Superior temporal gyrus (tissue), 1 donor: ENCODE results near the gene INPP5J.
A peak's percentile ranks its signal among the peaks of the same experiment; 100 is the strongest.

Experiments
- DNase-seq: peaks from one replicate; pipeline ENCODE4 v3.0.0-alpha.2; 2016; ENCODE audit errors: extremely low spot score

The INPP5J gene

DNA sequence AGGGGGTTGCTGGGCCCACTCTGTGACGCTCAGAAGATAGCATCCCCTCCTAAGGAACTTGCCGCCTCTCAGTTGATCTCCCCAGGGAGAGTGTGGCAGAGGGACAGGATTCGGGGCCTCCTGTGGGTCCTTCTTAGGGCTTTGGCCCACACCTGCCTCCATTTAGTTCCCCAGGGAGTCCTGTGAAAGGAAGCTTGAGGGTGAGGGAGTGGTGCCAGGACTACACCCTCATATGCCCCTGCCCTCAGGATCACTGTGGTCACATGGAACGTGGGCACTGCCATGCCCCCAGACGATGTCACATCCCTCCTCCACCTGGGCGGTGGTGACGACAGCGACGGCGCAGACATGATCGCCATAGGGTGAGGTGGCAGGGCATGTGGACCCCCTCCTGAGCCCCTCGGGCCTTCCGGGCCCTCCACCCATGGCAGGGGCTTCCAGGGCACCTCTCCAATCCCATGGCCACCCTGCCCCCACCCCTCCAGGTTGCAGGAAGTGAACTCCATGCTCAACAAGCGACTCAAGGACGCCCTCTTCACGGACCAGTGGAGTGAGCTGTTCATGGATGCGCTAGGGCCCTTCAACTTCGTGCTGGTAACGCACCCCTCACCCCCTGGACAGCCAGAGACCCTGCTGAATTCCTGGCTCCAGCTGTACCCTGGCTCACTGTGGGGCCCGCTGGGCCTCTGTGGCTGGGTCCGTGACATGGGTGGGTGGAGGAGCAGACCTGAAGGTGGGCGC is 3.5 kb downstream of the INPP5J start:
- no peak for DNase-seq

DNA sequence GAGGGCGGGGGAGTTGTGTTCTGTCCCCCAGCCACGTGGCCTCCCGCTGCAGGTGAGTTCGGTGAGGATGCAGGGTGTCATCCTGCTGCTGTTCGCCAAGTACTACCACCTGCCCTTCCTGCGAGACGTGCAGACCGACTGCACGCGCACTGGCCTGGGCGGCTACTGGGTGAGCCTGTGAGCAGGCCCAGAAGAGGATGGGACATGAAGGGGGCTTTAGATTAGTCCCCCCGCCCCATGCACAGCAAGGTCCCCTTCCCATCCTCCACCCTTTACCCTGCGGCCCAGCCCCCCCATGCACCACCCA is 4.1 kb downstream of the INPP5J start:
- DNase-seq: no peak

DNA sequence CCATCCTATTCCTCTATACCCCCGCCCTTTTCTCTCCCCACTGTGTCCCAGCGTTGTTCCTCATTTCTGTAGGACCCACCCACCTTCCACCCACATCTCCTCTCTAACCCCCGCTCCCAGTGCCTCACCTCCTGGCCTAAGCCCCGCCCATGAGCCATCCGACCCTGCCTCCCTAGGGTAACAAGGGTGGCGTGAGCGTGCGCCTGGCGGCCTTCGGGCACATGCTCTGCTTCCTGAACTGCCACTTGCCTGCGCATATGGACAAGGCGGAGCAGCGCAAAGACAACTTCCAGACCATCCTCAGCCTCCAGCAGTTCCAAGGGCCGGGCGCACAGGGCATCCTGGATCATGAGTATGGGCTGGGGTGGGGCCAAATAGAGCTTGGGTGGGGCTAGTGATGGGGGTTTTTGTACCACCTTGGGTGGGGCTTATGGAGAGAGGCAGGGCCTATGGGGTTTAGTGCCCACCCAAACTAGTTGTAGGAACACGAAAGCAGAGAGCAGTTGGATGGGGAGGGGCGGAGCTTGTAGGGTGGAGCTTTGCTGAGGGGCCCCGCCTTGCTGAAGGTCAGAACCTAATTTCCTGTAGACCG is 4.5 kb downstream of the INPP5J start:
- DNase-seq: no peak

DNA sequence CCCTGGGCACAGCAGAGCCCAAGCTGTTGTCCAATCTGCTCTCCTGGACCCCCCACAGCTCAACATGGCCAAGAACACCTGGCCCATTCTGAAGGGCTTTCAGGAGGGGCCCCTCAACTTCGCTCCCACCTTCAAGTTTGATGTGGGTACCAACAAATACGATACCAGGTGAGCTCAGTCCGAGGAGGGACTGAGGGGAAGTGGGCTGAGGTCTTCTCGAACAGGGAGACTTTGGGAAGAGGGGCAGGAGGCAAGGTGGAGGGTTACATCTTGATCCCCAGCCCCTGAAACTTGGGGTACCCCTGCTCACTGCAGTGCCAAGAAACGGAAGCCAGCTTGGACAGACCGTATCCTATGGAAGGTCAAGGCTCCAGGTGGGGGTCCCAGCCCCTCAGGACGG is 5.4 kb downstream of the INPP5J start:
- DNase-seq: no peak

DNA sequence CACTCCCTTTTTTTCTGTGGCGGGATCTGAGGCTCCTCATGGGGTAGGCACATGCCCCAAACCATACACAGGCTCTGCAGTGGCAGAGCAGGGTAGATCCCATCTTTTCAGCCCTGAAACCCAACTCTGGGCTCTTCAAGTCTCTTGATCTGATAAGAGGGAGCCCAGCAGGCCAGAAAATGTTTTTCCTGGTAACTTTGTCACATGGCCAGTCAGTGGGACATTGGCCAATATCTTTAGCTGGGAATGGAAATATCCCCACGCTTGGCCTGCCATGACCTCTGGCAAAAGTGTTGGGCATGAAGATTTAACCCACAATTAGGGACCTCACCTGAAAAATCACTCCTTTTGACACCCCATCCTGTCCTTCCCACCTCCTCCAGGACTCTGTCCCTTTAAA is 8.1 kb downstream of the INPP5J start:
- no peak for DNase-seq

DNA sequence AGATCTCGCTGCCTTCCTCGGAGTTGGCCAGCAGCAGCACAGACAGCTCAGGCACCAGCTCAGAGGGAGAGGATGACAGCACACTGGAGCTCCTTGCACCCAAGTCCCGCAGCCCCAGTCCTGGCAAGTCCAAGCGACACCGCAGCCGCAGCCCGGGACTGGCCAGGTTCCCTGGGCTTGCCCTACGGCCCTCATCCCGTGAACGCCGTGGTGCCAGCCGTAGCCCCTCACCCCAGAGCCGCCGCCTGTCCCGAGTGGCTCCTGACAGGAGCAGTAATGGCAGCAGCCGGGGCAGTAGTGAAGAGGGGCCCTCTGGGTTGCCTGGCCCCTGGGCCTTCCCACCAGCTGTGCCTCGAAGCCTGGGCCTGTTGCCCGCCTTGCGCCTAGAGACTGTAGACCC is 11.1 kb downstream of the INPP5J start:
- DNase-seq: no peak

DNA sequence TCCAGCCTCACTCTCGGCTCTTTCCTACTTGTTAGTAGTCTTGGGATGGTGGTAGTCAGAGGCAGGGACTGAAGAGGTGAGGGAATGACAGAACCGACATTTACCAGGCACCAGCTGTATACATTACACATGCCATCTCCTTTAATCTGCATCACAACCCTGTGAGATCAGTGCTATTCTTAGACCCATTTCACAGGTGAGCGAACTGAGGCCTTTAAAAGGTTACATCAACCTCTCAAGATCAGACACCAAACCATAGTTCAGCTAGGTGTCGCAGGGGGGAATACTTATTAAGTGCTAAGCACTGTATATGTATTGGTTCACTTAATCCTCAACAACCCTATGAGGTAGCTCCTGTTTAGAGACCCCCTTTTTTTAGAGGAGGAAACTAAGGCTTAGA is 11.9 kb downstream of the INPP5J start:
- DNase-seq: no peak

DNA sequence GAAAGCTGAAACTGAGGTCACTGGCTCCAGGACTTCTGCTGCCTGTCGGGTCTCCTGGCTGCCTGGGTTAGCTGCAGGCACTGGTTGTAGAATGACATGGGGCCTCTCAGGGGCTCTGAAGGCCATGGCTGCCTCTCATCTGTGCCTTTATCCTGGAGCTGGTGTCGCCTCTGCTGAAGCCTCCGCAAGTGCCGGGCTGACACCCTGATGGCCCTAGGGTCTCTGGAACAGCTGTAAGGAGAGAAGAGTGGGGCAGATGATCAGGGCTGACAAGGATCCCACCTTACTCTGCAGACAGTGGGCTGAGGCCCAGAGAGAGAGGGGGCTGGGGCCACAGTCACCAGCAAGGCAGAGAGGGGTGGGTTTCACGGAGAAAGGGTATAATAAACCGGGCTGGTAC is 12.9 kb downstream of the INPP5J start:
- DNase-seq: no peak

DNA sequence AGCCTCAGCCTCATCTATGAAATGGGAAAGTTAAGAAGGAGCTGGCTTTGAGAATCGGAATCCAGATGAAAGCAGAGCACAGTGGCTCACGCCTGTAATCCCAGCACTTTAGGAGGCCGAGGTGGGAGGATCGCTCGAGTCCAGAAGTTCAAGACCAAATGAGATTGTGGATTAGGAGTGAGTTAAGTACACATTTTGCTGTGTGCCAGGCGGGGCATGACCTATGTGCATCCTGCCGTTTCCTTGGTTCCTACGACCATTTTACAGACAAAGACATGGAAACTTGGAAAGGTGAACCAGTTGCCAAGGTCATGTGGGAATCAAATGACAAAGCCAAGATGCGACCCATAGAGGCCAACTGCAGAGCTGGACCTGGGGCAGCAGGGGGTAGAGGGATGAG is 13.4 kb downstream of the INPP5J start:
- DNase-seq: no peak

DNA sequence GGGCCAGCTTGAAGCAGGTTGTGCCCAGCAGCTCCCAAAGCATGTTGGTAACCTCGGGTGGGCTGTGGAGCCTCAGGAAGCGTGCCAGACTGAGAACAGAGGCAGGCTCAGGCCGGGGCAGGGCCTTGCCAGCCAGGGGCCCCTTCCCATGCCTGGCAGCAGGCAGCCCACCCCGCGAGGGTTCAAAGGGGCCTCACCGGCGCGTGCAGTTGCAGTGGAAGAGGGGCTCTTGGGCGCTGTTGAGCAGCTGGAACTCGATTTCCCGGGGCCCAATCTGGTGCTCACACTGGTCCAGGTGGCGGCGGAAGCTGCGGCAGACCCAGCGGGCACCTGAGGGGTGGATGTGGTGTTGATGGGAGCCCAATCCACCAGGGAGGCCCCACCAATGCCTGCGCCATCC is 13.9 kb downstream of the INPP5J start:
- DNase-seq: no peak

DNA sequence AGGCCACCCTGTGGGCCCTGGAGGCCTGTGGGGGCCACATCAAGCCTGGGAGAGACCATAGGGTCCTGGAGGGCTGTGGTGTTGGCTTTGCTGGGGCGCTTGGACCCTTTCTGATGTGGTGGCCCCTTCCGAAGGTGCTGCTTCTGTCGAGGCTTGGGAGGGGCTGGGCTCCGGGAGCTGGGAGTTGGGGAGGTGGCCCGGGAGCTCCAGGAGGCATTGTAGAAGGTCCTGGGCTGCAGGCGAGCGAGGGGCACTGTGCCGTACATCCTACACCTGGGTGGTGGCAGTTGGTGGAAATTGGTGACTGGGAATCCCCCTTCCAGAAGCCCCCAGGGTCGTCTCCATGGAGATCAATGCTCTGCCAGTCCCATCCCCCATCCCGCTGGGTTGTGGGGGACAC is 15.0 kb downstream of the INPP5J start:
- DNase-seq: no peak

DNA sequence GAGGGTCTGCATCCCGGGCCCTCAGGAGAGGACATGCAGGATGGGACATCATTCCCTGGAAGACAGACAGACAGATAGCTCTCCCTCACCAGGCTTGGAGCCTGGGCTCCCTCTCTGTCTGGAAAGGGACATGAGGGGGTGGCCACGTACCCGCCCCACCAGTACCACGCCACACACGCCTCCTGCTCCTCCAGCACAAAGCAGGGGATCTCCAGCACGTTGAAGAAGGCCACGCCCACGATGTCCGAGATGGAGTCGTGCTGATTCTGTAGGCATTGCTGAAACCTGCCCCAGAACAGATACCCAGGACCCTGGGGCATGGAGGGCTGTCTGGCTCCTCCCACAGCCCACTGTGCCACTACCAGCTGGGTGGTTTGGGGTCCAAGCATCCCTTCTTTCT is 15.4 kb downstream of the INPP5J start:
- DNase-seq: no peak

DNA sequence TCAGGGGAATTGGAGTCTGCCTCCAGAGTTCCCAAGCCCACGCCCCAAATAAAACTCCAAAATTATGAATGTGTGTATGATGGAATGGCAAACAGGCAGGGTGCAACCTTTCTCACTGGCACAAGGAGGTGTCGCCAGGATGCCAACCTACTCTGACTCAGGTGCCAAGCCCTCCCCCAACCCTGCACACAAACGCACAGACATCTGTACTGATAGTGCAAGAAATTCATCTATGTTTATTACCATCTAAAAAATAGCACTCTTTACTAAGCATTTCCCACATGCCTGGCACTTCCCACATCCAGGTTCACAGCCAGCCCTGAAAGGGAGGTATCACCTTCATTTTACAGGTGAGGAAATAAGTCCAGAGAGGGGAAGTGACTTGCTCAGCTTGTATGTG is 16.3 kb downstream of the INPP5J start:
- DNase-seq: no peak

DNA sequence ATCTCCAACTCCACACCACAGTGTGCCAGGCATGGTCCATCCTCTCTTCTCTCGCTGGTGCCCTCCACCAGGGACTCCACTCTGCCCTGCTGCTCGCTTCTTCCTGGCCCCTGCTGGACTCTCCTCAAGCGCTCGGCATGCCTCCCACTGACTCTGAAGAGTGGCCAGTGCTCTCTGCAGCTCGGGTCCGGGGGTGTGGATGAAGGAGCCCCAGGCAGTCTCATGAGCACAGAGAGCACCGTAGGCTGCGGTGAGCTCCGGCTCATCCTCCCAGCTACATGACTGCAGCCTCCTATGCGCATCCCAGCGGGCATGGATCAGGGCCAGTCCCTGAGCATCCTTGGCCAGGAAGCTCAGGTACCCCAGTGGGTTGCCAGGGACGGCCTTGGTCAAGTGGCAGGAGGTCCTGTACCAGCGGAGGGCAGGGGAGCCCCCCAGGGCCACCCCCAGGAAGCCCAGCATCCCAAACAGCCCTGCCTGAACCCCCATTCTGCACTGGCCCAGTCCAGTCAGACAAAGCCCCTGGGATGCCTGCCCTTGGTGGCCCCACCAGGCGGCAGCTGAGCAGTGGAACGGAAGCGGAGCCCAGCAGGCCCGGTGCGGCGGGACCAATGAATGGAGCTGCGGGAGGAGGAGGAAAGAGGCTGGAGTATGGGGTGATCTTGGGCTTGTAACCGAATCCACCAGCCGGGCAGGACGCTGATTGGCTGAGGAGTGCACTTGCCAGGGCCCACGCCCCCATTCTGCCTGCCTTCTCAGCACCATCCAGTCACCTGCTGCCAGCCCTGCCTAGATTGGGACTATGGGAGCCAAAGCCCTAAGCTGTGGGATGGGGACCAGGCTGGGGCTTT is 17.3 kb downstream of the INPP5J start, which contains the start of gene PLA2G3:
PLA2G3 (minus strand) TSS at position 643 of the 851 bp plus-strand sequence; CDS start at position 489, 154 bp downstream.
- no peak for DNase-seq

DNA sequence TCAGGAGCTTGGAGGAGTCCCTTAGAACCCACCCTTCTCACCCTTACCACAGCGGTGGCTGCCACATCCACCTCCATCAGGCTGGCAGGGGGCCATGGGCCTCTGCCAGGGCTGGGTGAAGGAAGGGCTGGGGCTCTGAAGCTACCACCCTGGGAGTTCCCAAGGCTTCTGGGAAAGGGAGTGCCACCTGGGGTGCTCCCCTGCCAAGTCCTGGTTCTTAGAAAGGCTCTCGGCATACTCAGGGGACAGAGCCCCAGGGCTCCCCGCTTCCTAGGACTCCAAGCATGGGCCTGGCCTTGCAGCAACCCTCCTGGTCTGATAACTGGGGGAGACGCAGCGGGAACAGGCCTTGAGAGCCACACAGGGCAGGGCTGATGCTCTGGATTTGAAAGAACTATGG is 18.0 kb downstream of the INPP5J start:
- no peak for DNase-seq

DNA sequence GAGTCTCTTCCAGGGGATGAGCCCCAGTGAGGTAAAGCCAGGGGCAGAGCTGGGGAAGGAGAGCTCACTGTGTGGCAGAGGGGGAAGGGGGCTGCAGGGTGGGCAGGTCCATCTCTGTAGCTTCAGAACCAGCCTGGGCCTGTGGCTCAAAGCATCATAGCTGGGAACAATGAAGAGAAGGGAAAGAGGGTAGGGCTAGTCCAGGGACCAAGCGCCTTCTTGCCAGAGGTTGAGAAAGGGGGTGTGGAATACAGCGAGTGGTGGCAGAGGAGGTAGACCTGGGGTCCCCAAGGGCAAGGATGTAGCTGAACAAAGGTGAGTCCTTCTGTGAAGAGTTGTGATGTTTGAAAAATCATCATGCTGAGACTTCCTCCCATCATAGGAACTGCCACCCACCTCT is 18.8 kb downstream of the INPP5J start:
- DNase-seq: no peak

DNA sequence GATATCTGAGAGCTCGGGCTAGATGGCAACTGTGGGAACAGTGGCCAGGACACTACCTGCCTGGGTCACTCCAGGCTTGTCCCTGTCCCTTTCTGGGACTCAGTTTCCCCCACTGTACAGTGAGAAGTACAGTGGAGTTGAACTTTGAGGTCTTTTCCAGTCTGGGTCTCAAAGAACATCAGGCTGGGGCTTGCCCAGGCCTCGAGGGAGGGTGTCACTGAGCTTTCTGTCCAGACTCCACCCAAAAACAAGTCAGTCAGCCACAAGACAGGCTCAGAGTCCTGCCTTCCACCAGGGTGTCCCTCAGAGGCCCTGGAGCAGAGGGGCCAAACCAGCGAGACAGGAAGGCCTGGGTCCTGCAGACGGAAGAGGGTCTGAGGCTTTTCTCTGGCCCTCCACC is 19.5 kb downstream of the INPP5J start:
- DNase-seq: no peak

DNA sequence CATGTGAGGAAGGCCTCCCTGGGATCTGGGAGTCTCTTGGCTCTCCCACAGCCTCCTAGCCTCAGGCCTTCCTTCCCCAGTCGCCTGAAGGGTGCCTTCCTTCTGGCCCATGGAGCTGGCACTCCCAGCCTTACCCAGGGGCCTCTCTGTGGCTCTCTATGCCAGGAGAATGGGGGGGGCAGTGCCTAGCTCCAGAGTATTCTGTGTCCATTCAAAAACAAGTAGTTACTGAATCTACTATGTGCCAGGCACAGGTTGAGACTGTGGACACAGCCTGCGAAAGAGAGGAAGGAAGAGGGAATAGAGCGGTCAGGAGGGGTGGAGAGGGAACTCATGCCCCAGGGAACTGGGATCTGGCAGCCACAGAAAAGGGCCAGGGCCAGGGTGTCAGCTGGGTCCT is 20.3 kb downstream of the INPP5J start:
- DNase-seq: no peak

DNA sequence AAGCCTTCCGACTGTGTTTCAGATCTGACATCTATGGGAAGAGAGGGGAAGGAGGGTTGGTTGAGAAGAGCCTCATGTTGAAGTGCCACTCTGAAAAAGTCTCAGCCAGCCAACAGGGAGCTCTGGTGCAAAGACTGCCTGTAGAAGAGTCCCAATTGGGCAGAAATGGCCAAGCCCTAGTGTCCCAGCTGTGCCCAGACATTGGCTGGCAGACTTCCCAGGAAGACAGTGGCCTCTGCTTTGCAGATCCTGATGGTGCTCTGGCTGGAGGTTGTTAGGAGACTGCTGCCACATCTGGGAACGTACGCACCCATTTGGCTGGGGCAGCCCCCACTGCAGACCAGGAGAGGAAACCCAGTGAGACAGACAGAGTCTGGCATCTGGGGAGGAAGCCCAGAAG is 20.8 kb downstream of the INPP5J start:
- DNase-seq: peak; percentile 53

DNA sequence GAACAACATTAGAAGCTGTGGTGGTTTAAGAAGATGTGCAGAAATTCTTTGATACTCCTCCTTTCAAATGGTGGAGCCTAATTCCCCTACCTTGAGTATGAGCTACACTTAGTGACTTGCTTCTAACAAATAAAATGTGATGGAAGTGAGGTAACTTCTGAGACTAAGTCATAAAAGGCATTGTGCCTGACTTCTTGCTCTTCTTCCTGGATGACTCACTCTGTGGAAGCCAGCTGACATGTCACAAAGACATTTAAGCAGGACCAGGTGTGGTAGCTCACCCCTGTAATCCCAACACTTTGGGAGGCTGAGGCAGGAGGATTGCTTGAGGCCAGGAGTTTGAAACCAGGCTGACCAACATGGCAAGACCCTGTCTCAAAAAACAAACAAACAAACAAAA is 21.5 kb downstream of the INPP5J start:
- no peak for DNase-seq

DNA sequence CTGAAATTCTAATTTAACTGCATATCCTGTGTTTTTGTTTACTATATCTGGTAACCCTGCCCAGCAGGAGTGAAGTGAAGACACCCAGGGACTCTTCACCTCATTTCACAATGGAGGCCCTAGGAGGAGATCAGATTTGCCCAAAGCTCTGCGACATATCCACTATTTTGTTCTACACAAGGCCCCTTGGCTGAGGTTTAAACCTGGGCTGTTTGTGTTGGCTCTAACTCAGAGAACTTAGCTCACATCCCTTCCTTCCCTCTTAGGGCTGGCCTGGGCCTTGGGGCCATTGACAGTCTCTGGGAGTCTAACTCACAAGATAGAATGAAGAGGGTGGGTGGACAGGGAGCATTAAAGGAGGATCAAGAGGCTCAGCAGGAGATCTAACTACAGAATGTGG is 25.7 kb downstream of the INPP5J start:
- DNase-seq: no peak

DNA sequence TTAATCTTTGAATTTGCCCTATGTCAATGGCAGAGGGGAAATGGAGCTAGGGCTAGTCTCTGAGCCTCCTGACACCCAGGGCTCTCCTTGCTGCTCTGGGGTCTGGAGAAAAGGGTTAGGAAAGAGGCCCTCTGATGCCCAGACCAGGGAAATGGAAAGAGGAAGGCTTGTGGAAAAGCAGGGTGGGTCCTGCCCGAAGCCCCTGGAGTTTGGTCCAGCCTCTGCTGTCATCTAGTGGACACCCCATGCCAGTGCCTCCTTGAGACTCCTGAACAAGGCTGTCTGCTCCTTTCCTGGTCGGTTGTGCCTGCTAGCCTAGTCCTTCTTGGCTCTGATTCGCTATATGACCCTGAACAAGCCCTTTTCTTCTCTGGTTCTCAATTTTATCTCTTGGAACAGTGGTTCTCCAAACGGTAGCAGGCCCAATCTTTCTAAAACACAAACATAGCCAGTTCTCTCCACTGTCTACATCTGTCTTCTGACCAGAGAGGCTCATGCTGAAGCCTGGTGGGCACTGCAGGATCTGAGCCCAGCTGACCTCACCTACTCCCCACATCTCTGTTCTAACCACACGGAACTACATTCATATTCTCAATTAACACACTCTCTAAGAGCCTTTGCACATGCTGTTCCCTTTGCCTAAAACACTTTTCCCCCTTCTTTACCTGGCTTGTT is 26.3 kb downstream of the INPP5J start:
- peak; percentile 81 for DNase-seq
